ENCODE measurements around the gene OR6J1. TPM values are rescaled to one million over a fixed set of nuclear protein-coding genes. Genes with fewer than 3 reads are reported as not detected.

OR6J1 gene
- total and polyA plus RNA-seq, 2 of the 8 experiments (the other 6 are each of a cell fraction or from before 2014, with no cell fraction given): not detected

- Histone ChIP-seq H2BK12ac (ENCODE audit: low read depth, low read length) (peak within 1 kb of the TSS; percentile 35; the same call in 1 of the 2 replicates), H3K4me2 (ENCODE audit: insufficient read depth in 1 of 2, low read depth in 2 of 2, low read length in 2 of 2) (peak within 1 kb of the TSS; percentile 80 to 88), H3K4ac (replicated peaks; ENCODE audit: insufficient read length, low read depth, low read length) (no peak within 1 kb of the TSS), H2AFZ (ENCODE audit: low read length) (peak within 1 kb of the TSS; percentile 90), H3K27ac (ENCODE audit: low read depth, low read length) (peak within 1 kb of the TSS; percentile 82), H2AK5ac (ENCODE audit: low read depth, low read length) (no peak within 1 kb of the TSS), H3K23me2 (ENCODE audit: low read depth, low read length) (peaks cover 6% of the 10 kb centered on the region), H3K18ac (ENCODE audit: extremely low read depth, low read length) (peak within 1 kb of the TSS; percentile 65), H3K4me3 (ENCODE audit: extremely low read depth in 1 of 4, insufficient read depth in 2 of 4, low read depth in 3 of 4, low read length in 4 of 4) (peak within 1 kb of the TSS; percentile 81 to 99 (median 98)), H3K9me3 (ENCODE audit: insufficient read depth in 2 of 2, low read depth in 1 of 2, low read length in 1 of 2) (no peaks in the 10 kb centered on the region), H2BK5ac (ENCODE audit: low read depth, low read length) (peak within 1 kb of the TSS; percentile 55), H4K8ac (ENCODE audit: extremely low read depth, insufficient read depth, low read length) (peak within 1 kb of the TSS; percentile 91; the same call in 1 of the 2 replicates), H3K14ac (ENCODE audit: insufficient read length) (no peak within 1 kb of the TSS), H4K91ac (replicated peaks; ENCODE audit: insufficient read length, low read length) (no peak within 1 kb of the TSS), H2BK120ac (replicated peaks; ENCODE audit: low read depth, low read length) (no peak within 1 kb of the TSS), H3K79me1 (ENCODE audit: low read depth, low read length) (peaks cover 6% of the 10 kb centered on the region), H3K79me2 (ENCODE audit: control insufficient read depth in 1 of 2, insufficient read depth in 2 of 2, low read length in 2 of 2) (peaks cover 2 to 42% of the 10 kb centered on the region in 2 experiments), H3K56ac (replicated peaks; ENCODE audit: insufficient read length, low read depth, low read length) (no peak within 1 kb of the TSS), H2BK20ac (ENCODE audit: low read length) (no peak within 1 kb of the TSS), H3K36me3 (ENCODE audit: control insufficient read depth in 2 of 4, insufficient read depth in 4 of 4, low read length in 3 of 4) (no peaks in the 10 kb centered on the region), H4K20me1 (replicated peaks in 1 of 2; ENCODE audit: control insufficient read depth in 1 of 2, insufficient read depth in 2 of 2, low read length in 2 of 2) (peaks cover 0 to 2% of the 10 kb centered on the region in 2 experiments), H3K4me1 (replicated peaks in 1 of 4; ENCODE audit: control insufficient read depth in 3 of 4, insufficient read depth in 4 of 4, low read length in 3 of 4) (peaks cover 0 to 3% (median under 1%) of the 10 kb centered on the region in 4 experiments; a peak in 3 of 7 replicates), H3K9ac (replicated peaks in 1 of 4; ENCODE audit: extremely low read depth in 1 of 4, low read depth in 3 of 4, low read length in 3 of 4) (peak within 1 kb of the TSS; percentile 69 to 87 (median 78)), H3K27me3 (replicated peaks in 1 of 4; ENCODE audit: control insufficient read depth in 3 of 4, extremely low read depth in 1 of 4, insufficient read depth in 3 of 4, low read length in 3 of 4) (no peaks in the 10 kb centered on the region), H4K5ac (ENCODE audit: insufficient read length, low read depth, low read length) (no peak within 1 kb of the TSS), H3K23ac (ENCODE audit: insufficient read length) (no peak within 1 kb of the TSS), H2BK15ac (ENCODE audit: low read length) (no peak within 1 kb of the TSS)
- ChIA-PET CTCF (ENCODE audit: partially characterized antibody) (interaction anchor here (0.6 to 3.1 kb wide), 11 partner anchors 9 to 352 kb away, joined by 3 to 19 read pairs (median 5); partner anchors contain the start of genes ABHD4 and OR6J1), POLR2A (ENCODE audit: partially characterized antibody) (interaction anchor here (0.6 to 2.7 kb wide), 8 partner anchors 9 to 329 kb away, joined by 3 to 22 read pairs (median 4); partner anchors contain the start of genes ABHD4 and RBM23)
- DNase-seq (ENCODE audit: low read depth in 1 of 2, low spot score in 2 of 2) (peak; percentile 98 to 99), FAIRE-seq (peak; percentile 97)
- WGBS, 2 experiments (ENCODE audit: extremely low coverage in 1 of 2, insufficient coverage in 1 of 2, insufficient read length in 1 of 2, insufficient replicate concordance in 2 of 2, low coverage in 1 of 2, low lambda C conversion rate in 2 of 2, missing lambda C conversion rate in 1 of 2): 2% methylated on average over 44 of the region's 44 CpGs; no CpG with 5 or more reads in 1 of the 2 experiments
- no peak for TF ChIP-seq RBBP5 (IDR thresholded peaks at IDR 0.05; ENCODE audit: borderline replicate concordance, low read depth, low read length)
- no peak for TF ChIP-seq CEBPB (IDR thresholded peaks at IDR 0.05; ENCODE audit: low read depth, low read length)
- TF ChIP-seq CHD2 (IDR thresholded peaks at IDR 0.05; ENCODE audit: low read length): no peak
- TF ChIP-seq GABPA (IDR thresholded peaks at IDR 0.05; ENCODE audit: borderline replicate concordance, insufficient read depth, low read length): no peak
- TF ChIP-seq NRF1 (IDR thresholded peaks at IDR 0.05; ENCODE audit: low read depth, low read length): peak; percentile 96
- no peak for TF ChIP-seq RFX5 (IDR thresholded peaks at IDR 0.05; ENCODE audit: borderline replicate concordance, low read depth, low read length)
- no peak for TF ChIP-seq FOSL1 (IDR thresholded peaks at IDR 0.05; ENCODE audit: insufficient read depth, low read depth, low read length)
- no peak for TF ChIP-seq ZNF274 (IDR thresholded peaks at IDR 0.05; ENCODE audit: borderline replicate concordance, extremely low read depth, low read length)
- TF ChIP-seq TCF12 (IDR thresholded peaks at IDR 0.05; ENCODE audit: low read depth, low read length): no peak
- no peak for TF ChIP-seq CTBP2 (IDR thresholded peaks at IDR 0.05; ENCODE audit: borderline replicate concordance, insufficient read depth, insufficient read length, low read length)
- peak; percentile 49; the same call in 1 of the 2 replicates for TF ChIP-seq USF2 (IDR thresholded peaks at IDR 0.05; ENCODE audit: low read length)
Observed at GRCh38 chr14:22589096-22589839, 54.9 kb downstream of the OR6J1 start, which contains the start of gene DAD1. Gene DAD1, minus strand, starts transcription at chr14:22589224. Its CDS starts 67 bp downstream, at chr14:22589157.
